ENCODE results near the gene FBL. TPM values are rescaled to one million over a fixed set of nuclear protein-coding genes. Genes with fewer than 3 reads are reported as not detected.
"Not testable (repeated sequence)": the region's sequence is repeated elsewhere in the genome, so short reads cannot be mapped to it uniquely, and the experiment has no call there.

The FBL gene
- total RNA-seq, 1 donor from 2014 or later: 132 TPM

GRCh38 chr19:39811064-39811463 lies 35.1 kb downstream of the FBL start:
- ATAC-seq: no peak
- intact Hi-C loops (cut with DNase I): no loop called here
- DNase-seq (ENCODE audit: low spot score): no peak

DNA sequence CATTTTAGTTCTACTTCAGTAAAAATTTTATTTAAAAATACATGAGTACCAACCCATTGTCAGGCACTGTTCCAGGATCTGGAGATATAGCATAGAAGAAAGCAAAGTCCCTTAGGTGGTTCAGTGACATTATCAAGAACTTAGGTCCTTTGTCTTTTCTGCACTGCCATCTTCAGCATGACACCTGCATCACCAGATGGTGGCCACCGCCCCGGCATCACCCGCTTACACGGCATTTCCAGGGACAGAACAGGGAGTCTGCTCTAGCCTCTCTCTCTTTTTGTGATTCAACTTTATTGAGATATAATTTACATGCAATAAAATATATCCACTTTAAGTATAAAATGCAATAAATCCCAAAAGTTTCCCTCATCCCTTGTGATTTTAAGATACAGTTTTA lies 35.8 kb downstream of the FBL start:
- intact Hi-C loops (cut with DNase I): no loop called here
- no peak for ATAC-seq
- DNase-seq (ENCODE audit: low spot score): no peak

- intact Hi-C loops (cut with DNase I): no loop called here
- no peak for DNase-seq (ENCODE audit: low spot score)
- ATAC-seq: no peak
Measured at GRCh38 chr19:39809368-39809767, 36.8 kb downstream of the FBL start.

DNA sequence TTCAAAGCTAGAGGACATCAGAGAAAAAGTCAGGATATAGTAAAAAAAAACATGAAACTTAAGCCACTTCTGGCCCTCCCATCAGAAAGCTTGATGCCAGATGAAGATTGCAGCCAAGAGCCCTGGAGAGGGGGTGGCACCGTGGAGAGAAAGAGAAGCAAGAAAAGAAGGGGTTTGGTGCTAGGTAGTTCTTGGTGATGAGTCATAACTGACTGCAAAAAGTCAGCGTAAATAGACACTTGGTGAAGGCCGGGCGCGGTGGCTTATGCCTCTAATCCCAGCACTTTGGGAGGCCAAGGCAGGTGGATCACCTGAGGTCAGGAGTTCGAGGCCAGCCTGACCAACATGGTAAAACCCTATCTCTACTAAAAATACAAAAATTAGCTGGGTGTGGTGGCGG lies 37.5 kb downstream of the FBL start:
- ATAC-seq; intact Hi-C loops (cut with DNase I): not testable (repeated sequence)

DNA sequence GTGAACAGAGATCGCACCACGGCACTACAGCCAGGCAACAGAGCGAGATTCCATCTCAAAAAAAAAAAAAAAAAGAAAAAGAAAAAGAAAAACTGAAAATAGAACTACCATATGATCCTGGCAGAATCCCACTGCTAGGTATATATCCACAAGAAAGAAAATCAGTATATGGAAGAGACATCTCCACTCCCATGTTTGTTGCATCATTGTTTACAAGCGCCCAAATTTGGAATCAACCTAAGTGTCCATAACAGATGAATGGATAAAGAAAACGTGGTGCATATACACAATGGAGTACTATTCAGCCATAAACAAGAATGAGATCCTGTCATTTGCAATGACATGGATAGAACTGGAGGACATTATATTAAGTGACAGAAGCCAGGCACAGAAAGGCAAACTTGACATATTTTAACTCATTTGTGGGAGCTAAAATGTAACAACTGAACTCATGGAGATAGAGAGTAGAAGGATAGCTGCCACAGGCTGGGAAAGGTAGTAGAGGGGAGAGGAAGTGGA lies 38.3 kb downstream of the FBL start:
- intact Hi-C loops (cut with DNase I): no loop called here
- ATAC-seq (no peak), DNase-seq (ENCODE audit: low spot score) (no peak)

More for the DNA sequence above, 37.5 kb downstream of the FBL start:
- not testable (repeated sequence) for DNase-seq (ENCODE audit: low spot score)

- intact Hi-C loops (cut with DNase I): no loop called here
- DNase-seq (ENCODE audit: low spot score) (no peak), ATAC-seq (no peak)
Measured at GRCh38 chr19:39805104-39805503, 41.1 kb downstream of the FBL start.

- intact Hi-C loops (cut with DNase I): no loop called here
- ATAC-seq: no peak
Measured at GRCh38 chr19:39802958-39803357, 43.2 kb downstream of the FBL start.

DNA sequence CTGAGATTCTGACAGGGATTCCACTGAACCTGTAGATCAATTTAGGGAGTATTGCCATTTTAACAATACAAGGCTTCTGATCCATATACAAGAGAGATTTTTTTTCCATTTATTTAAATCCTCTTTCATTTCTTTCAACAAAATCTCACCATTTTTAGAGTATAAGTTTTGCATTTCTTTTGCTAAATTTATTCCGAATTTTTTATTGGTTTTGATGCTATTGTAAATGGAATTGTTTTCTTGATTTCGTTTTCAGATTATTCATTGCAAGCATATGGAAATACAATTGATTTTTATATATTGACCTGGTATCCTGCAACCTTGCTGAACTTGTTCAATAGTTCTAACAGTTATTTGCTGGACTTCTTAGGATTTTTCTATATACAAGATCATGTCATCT lies 49.1 kb downstream of the FBL start:
- no peak for ATAC-seq
- intact Hi-C loops (cut with DNase I): no loop called here

More at GRCh38 chr19:39802958-39803357, 43.2 kb downstream of the FBL start:
- DNase-seq (ENCODE audit: low spot score): no peak

GRCh38 chr19:39796000-39796498 lies 50.1 kb downstream of the FBL start:
- intact Hi-C loops (cut with DNase I): no loop called here
- DNase-seq (ENCODE audit: low spot score) (no peak), ATAC-seq (no peak)

More for the DNA sequence above, 49.1 kb downstream of the FBL start:
- DNase-seq (ENCODE audit: low spot score): no peak

DNA sequence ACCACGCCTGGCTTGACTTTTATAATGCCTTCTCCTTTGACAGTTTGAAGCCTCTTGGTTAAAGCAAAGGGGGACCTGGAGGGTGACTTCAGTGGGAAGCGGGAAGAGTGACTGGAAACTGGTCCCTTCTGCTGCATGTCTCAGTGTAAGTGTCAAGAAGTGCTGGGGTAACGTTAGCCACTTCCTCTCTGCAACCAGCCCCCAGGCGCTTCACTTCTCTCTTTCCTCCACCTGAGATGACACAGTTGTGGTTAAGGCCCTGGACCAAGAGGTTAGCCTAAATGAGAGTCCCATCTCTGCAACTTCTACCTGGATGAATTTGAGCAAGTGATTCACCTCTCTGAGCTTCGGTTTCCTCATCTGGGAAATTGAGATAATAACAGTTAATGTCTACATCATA lies 51.2 kb downstream of the FBL start:
- ATAC-seq: no peak
- no peak for DNase-seq (ENCODE audit: low spot score)
- intact Hi-C loops (cut with DNase I): no loop called here

GRCh38 chr19:39792999-39793546 lies 53.1 kb downstream of the FBL start:
- ATAC-seq (peak; percentile 97), DNase-seq (ENCODE audit: low spot score) (peak; percentile 82)
- intact Hi-C loops (cut with DNase I): no loop called here

- ATAC-seq (no peak), DNase-seq (ENCODE audit: low spot score) (no peak)
- intact Hi-C loops (cut with DNase I): no loop called here
Measured at GRCh38 chr19:39788244-39788643, 57.9 kb downstream of the FBL start.

Small RNA genes lying within 50 kb of the gene (microRNA-seq; reads per million reads assigned to microRNA genes)
- gene MIR6719: not detected

Other genes starting within 250 kb of the FBL start
- not detected for gene LGALS13, start 243.9 kb downstream of the FBL start, total RNA-seq
- gene LGALS16, start 190.5 kb downstream of the FBL start, total RNA-seq: not detected
- not detected for gene LGALS14, start 141.9 kb downstream of the FBL start, total RNA-seq
- gene CLC, start 108.3 kb downstream of the FBL start, total RNA-seq: 1.4 TPM
- gene LEUTX, start 67.5 kb downstream of the FBL start, total RNA-seq: not detected
- 18.3 TPM for gene DYRK1B, start 12.2 kb downstream of the FBL start, total RNA-seq
- gene FCGBP, start 88.3 kb upstream of the FBL start, total RNA-seq: 83.1 TPM
- 49.3 TPM for gene PSMC4, start 124.8 kb upstream of the FBL start, total RNA-seq
- 14.3 TPM for gene ZNF546, start 150.7 kb upstream of the FBL start, total RNA-seq
- gene ZNF780B, start 209.9 kb upstream of the FBL start, total RNA-seq: 29.6 TPM
- 21.7 TPM for gene ZNF780A, start 244.6 kb upstream of the FBL start, total RNA-seq